Left lung (tissue), 10 donors: Measurements from ENCODE around the gene GARNL3. TPM values are rescaled to one million over a fixed set of nuclear protein-coding genes. Genes with fewer than 3 reads are reported as not detected.

Experiments used
- ATAC-seq: fragments of 200-7000 bp; cut with Tn5 transposase; one replicate; pipeline ENCODE4 v1.9.1; 2020; ENCODE audit warnings: moderate library complexity
- DNase-seq, 4 donors: peaks; one replicate each; pipeline ENCODE4 v3.0.0-alpha.2; 2013 to 2020
- H3K27ac ChIP-seq, 2 donors: fragments of 200-600 bp; sonication (generic) in 1 of 2; one replicate each; pipeline versions ENCODE4 v1.5.0 to v1.8.0; 2020 to 2021
- H3K27me3 ChIP-seq, 2 donors: fragments of 200-600 bp; sonication (generic) in 1 of 2; one replicate each; pipeline versions ENCODE4 v1.5.0 to v1.8.0; 2020 to 2021
- H3K36me3 ChIP-seq, 2 donors: fragments of 200-600 bp; sonication (generic) in 1 of 2; one replicate each; pipeline versions ENCODE4 v1.5.0 to v1.8.0; 2020 to 2021
- H3K4me1 ChIP-seq, 2 donors: fragments of 200-600 bp; one replicate each; pipeline ENCODE4 v1.8.0; 2021
- H3K4me3 ChIP-seq, 2 donors: fragments of 200-600 bp; sonication (generic) in 1 of 2; one replicate each; pipeline versions ENCODE4 v1.5.0 to v1.8.0; 2020 to 2021; ENCODE audit warnings: mild to moderate bottlenecking in 1 of 2
- H3K9me3 ChIP-seq, 2 donors: fragments of 200-600 bp; sonication (generic) in 1 of 2; one replicate each; pipeline versions ENCODE4 v1.5.0 to v1.8.0; 2020 to 2021
- intact Hi-C, 2 donors: fragments of 100-400 bp; cut with DNase I; formaldehyde crosslinking; loops; one replicate each; pipeline versions ENCODE4 v1.11.2 to v1.14.2; 2022
- polyA plus RNA-seq, 6 donors: library from polyadenylated mRNA; unstranded; fragments of 120-200 nt; gene quantifications; one replicate each; pipeline ENCODE4 v1.2.1, GENCODE V29; 2013; ENCODE audit not compliant: insufficient read length in 6 of 6
- total RNA-seq, 2 donors: library from RNA; stranded (reverse); fragmentation: NEBNext Ultra II Directional; extraction: Animal tissue kit (Norgen Biotek cat#: 25700); gene quantifications; one replicate each; pipeline ENCODE4 v1.2.1, GENCODE V29; 2021
- TF ChIP-seq, protein P1 (sequence below), 2 donors: fragments of 200-600 bp; sonication (generic) in 1 of 2; IDR thresholded peaks; one replicate each; pipeline versions ENCODE4 v1.5.0 to v1.8.0; 2021; ENCODE audit warnings: antibody characterized with exemption in 2 of 2
- donor health status: DM: no; HTN: yes; CAD: no.
- donor health status: DM: no; HTN: no; CAD: no.

The GARNL3 gene
- total and polyA plus RNA-seq, 8 donors, result 7.4 to 40.4 (median 37.7) TPM

DNA sequence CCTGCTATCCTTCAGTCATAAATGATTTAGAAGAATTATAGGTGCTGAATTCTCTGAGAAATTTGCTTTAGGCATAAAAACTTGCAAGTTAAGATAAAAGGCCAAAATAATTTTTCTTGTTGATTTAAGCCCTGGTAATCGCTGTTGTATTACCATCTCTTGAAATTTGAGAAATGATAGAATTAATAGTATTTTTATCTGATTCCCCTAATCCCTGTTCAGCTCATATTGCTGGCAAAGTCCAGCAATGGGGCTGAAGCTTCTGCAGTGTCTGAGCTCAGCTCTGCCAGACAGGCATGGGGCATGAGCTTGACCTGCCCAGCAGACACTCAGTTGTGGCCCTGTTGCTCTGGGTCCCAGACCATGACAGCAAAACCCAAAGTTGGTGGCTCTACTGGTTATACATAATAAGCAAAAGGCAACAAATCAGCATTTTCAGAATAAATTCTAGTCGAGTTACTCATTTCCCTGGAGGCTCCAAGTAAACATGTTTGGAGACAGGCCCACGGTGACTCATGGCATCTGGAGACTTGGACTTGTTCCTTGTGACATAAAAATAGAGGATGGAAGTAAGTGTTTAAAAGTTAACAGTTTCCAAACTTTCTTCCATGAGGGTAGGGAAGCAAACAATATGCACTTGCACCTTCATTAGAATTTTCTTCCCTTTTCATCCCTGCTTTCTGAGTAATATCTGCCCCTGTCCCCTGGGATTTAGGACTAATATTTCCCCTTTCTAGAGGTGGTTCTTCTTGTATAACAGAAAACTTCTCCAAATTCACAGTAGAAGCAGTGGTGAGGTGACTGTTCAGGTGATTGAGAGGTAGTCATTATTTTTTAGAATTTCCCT, 72.2 kb downstream of the GARNL3 start:
- peak; percentile 79 for ATAC-seq
- H3K27ac ChIP-seq, result peak overlapping the region; percentile 31 to 83
- intact Hi-C loops, result no loop called here
- H3K9me3 ChIP-seq, result no peaks in the 10 kb centered on the region
- peak in 3 of 4 donors; percentile 70 to 83 (median 74) for DNase-seq
- H3K4me1 ChIP-seq, result peaks cover 8 to 17% of the 10 kb centered on the region in 2 donors
- no peaks in the 10 kb centered on the region for H3K27me3 ChIP-seq
- TF ChIP-seq, protein P1, sequence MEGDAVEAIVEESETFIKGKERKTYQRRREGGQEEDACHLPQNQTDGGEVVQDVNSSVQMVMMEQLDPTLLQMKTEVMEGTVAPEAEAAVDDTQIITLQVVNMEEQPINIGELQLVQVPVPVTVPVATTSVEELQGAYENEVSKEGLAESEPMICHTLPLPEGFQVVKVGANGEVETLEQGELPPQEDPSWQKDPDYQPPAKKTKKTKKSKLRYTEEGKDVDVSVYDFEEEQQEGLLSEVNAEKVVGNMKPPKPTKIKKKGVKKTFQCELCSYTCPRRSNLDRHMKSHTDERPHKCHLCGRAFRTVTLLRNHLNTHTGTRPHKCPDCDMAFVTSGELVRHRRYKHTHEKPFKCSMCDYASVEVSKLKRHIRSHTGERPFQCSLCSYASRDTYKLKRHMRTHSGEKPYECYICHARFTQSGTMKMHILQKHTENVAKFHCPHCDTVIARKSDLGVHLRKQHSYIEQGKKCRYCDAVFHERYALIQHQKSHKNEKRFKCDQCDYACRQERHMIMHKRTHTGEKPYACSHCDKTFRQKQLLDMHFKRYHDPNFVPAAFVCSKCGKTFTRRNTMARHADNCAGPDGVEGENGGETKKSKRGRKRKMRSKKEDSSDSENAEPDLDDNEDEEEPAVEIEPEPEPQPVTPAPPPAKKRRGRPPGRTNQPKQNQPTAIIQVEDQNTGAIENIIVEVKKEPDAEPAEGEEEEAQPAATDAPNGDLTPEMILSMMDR (IDR thresholded peaks at IDR 0.05), result no peak
- no peak overlapping the region for H3K4me3 ChIP-seq
- H3K36me3 ChIP-seq, result no peaks in the 10 kb centered on the region

DNA sequence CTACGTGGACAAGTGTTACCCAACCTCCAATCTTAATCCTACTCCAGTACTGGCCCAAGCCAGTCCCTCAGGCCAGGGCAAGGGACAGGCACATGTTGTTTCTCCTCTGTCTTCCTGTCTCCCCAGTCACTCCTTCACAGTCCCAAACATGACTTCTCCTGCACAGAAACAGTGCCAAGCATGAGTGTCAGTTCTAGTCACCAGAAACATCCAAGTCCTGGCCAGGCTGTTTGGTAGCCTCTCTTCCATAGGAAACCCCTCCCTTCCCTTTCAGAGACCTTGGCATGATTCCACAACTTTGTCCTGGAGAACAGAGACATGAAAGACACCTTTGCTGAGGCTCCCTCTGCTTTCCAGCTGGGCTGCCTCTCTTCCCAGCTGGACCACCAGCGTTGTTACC, 76.1 kb downstream of the GARNL3 start:
- intact Hi-C loops, result loop anchor here in 1 of 2 donors (10.0 kb wide), 1 partner anchor 126 kb away; no protein-coding TSS in a partner anchor
- no peak overlapping the region for H3K4me3 ChIP-seq
- no peaks in the 10 kb centered on the region for H3K27me3 ChIP-seq
- ATAC-seq (no peak), DNase-seq (peak in 1 of 4 donors; percentile 10)
- H3K4me1 ChIP-seq, result peaks cover 8 to 17% of the 10 kb centered on the region in 2 donors
- TF ChIP-seq, protein P1 (IDR thresholded peaks at IDR 0.05), result no peak
- peak overlapping the region in 1 of 2 donors; percentile 45 for H3K27ac ChIP-seq
- peaks cover 0 to 6% of the 10 kb centered on the region in 2 donors for H3K36me3 ChIP-seq
- H3K9me3 ChIP-seq, result no peaks in the 10 kb centered on the region

DNA sequence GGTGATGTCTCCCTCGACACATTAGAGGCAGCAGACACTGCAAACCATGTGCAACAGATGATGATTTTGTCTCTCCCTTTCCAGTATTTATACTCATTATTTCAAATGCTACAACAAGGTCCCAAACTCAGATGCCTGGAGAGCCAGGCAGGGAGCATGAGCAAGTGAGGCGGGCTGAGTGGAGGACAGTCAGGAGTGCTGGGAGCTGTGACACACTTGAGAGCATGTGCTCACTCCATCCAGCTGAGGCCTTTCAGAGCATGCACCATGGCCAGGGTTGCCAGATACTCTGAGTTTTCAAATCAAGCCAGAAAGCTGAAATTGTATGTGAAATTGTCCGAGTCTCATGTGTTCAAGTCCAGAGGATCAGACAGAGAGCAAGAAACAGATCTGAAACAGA, 76.6 kb downstream of the GARNL3 start:
- no peak for ATAC-seq
- DNase-seq, result no peak
- TF ChIP-seq, protein P1 (IDR thresholded peaks at IDR 0.05), result no peak
- intact Hi-C loops, result loop anchor here in 1 of 2 donors (10.0 kb wide), 1 partner anchor 126 kb away; no protein-coding TSS in a partner anchor
- H3K4me3 ChIP-seq, result no peak overlapping the region
- H3K27ac ChIP-seq, result peak overlapping the region in 1 of 2 donors; percentile 28
- H3K4me1 ChIP-seq, result peaks cover 8 to 16% of the 10 kb centered on the region in 2 donors
- H3K27me3 ChIP-seq, result no peaks in the 10 kb centered on the region
- no peaks in the 10 kb centered on the region for H3K9me3 ChIP-seq
- peaks cover 0 to 6% of the 10 kb centered on the region in 2 donors for H3K36me3 ChIP-seq

DNA sequence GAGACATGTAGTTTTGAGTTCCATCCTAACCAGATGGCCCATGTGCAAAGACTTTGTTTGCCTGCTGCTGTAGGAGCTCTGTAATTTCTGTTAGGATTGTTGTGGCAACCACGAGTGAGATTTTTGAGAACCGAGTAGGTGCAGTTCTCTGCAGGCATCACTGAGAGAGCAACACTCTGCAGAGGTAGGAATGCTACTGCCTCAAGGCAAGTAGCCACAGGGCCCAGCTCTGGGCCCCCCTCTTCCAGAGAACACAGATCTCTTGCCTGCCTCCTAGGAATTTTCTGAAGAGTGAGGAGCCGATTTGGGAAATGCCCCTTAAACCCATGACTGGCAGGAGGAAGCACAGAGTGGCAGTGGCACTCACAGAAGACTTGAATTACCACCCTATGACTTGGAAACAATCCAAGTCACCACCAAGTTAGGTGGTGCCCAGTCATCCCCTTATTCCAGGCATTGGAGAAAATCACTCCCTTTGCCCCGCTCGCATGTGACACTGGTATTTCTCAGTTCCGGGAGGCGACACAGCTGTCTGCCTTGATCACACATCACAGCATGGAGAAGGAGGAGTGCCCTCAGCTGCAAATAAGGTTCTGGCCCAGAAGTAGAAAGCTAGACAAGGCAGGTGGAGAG, 79.9 kb downstream of the GARNL3 start:
- H3K36me3 ChIP-seq, result peaks cover 0 to 6% of the 10 kb centered on the region in 2 donors
- H3K27me3 ChIP-seq, result no peaks in the 10 kb centered on the region
- no peaks in the 10 kb centered on the region for H3K4me1 ChIP-seq
- H3K9me3 ChIP-seq, result no peaks in the 10 kb centered on the region
- ATAC-seq (no peak), DNase-seq (no peak)
- TF ChIP-seq, protein P1 (IDR thresholded peaks at IDR 0.05), result no peak
- no peak overlapping the region for H3K27ac ChIP-seq
- intact Hi-C loops, result loop anchor here in 1 of 2 donors (10.0 kb wide), 1 partner anchor 130 kb away; no protein-coding TSS in a partner anchor
- H3K4me3 ChIP-seq, result no peak overlapping the region

DNA sequence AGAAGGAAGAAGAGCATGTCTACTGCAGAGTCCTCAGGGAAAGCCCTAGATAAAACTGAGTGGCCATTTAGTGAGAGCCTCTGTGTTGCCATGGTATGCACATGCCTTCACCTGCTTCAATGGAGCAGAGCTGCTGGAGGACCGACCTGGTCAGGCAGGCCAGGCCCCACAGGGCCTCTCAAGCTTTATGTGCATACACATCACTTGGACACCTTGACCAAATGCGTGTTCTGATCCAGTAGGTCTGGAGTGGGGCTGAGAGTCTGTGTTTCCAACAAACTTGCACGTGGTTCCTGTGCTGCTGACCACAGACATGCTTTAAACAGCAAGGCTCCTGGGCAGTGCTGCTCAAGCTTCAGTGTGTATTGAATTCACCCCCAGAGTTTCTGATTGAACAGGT, 81.0 kb downstream of the GARNL3 start:
- Histone ChIP-seq H3K9me3 (no peaks in the 10 kb centered on the region), H3K4me1 (no peaks in the 10 kb centered on the region), H3K27me3 (no peaks in the 10 kb centered on the region), H3K27ac (no peak overlapping the region), H3K36me3 (peaks cover 0 to 6% of the 10 kb centered on the region in 2 donors), H3K4me3 (no peak overlapping the region)
- DNase-seq (no peak), ATAC-seq (no peak)
- intact Hi-C loops, result loop anchor here in 1 of 2 donors (10.0 kb wide), 1 partner anchor 131 kb away; no protein-coding TSS in a partner anchor
- TF ChIP-seq, protein P1 (IDR thresholded peaks at IDR 0.05), result no peak
